ENCODE results near the gene NPC1L1.

NPC1L1 gene

DNA sequence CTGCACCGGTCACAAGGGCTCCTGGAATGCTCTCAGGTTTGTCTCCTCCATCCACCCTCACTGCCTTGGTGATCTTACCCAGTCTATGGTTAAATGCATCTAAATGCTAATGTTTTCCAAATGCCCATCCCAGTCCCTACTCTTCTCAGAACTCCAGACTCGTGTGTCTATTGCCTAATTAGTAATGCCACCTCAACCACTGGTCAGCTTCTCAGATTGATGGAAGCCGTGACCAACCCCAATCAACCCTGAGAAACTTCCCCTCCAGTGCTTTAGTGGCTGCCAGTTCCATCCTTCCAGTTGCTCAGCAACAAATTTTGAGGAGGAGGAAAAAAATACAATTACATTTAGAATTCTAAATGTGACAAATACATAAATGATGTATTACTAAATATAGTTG is 69.3 kb downstream of the NPC1L1 start:
- no peak for DNase-seq (ENCODE audit: low read depth)

DNA sequence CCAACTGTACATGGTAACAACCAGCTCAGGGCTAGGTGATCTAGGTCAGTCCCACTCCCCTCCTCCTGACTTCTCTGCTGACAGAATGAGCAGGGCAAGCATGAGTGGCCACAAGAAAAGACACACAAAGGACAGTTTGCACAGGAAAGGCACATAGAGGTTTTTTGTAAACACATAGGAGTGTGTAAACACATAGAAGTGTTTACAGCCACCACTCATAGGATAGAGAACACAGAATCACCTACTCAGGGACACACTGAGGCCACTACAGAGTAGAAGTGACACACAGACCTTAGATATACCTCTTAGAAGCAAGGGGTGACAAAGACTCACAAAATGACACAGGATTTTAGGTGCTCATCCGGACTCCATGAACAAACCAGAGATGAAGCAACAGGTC is 69.7 kb downstream of the NPC1L1 start:
- no peak for DNase-seq (ENCODE audit: low read depth)

- DNase-seq (ENCODE audit: low read depth), result no peak
Measured at GRCh38 chr7:44470628-44471245, 70.4 kb downstream of the NPC1L1 start.

GRCh38 chr7:44470135-44470479 is 71.0 kb downstream of the NPC1L1 start:
- no peak for DNase-seq (ENCODE audit: low read depth)

DNA sequence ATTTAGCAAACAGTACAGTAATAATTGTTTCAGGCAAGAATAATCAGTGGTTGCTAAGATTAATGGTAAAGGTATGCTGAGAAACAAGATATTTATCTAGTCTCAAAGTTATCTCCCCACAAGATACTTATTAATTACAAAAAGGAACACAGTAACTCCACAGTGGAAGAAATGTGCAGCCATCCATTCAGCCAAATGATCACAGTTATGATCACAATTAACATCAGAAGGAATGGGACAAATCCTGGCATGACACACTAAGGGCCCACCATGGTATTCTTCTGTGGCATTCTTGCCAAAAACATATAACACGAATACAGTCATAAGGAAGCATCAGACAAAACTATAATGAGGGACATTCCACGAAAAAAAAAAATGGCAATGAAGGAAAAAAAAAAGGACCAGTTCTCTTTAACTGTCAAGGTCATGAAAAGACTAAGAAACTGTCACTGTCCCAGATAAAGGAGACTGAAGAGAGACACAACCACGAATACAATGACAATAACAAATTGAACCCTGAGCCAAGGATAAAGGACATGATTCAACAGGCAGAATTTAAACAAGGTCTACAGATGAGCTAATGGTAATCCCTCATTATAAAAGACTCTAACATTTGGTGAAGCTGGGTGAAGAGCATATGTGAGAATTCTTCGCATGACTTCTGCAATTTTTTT is 71.5 kb downstream of the NPC1L1 start:
- no peak for DNase-seq (ENCODE audit: low read depth)

- DNase-seq (ENCODE audit: low read depth), result no peak
Measured at GRCh38 chr7:44467217-44467548, 73.9 kb downstream of the NPC1L1 start.

DNA sequence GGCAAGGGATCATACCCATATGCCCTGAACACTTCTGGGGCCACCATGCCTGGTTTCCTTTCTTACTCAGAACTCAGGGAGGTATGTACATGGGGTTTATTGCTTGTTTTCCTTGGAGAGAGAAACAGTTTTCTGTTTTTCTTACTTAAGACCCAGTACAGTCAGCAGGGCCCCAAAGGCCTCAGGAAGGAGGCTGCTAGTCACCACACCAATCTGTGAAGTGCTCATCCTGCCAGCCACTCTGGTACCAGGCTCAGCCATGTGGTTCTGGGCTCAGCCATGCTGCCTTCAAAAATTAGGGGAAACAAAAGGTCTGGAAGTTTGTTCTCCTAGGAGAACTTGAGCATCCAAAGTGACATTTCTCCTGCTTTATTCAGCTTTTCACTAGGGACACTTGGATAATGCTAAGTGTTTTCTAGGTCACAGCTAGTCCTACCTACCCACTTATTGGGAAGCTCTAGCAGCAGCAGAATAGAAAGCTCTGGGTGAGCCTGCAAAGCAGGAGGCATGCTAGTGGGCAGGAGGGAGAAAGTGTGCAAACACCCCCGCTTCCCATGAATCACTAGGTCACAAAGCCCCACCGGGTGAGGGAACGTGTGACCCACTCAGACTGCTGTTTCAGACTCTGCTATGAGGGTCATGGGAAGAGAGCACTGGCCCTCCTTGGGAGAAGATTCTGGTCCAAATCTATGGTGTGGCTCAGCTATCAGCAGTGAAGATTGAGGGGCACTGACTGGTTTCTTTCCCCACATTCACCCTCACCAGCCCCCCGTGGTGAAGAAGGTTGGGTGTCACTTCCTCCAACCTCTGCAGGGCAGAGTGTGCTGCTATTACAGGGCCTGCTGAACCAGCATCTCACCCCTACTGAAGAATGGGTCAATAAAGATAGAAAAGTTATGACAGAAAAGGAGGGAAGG is 74.6 kb downstream of the NPC1L1 start:
- DNase-seq (ENCODE audit: low read depth), result no peak

DNA sequence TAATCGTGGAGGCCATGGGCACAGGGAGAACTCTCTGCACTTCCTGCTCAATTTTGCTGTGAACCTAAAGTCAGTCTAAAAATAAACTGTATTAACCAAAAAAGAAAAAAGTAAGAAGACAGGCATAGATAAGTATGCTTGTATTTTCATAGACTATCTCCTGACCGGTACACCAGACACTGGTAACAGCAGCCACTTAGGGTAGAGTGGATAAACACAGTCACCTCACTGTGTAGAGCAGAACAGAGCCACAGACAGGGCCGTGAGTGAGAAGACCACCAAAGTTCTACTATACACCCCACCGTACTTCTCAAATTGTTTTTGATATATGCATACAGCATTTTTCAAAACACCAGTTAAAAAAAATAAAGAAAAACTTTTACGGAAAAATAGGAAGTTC is 75.6 kb downstream of the NPC1L1 start:
- no peak for DNase-seq (ENCODE audit: low read depth)

DNA sequence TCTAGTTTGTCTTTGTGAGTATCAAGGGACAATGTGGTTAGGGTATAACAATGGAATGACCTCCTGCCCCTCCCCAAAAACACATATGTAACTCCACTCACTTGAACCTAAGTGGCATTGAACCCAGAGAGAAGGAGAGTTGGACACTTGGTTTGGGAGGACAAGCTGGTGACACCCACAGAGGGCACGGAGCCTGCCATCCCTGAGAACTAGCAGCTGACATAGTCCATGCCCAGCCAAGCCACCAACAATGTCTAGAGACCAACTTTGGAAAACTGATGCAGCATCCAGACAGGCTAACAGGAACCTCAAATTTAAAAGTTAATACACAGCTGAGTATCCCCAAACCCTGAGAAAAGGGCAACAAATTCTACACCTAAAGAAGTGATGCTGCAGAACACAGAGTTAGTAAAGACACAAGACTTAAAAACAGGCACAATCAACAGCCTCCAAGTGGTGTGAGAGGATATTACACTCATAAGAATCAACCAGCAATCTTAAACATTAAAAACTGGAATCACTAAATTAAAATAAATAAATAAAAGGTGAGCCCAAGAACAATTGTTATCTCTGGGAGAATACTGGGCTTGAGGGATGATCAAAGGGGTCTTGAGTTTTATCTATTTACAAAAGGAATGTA is 77.8 kb downstream of the NPC1L1 start:
- DNase-seq (ENCODE audit: low read depth), result no peak
